WTC11 (cell line): ENCODE measurements around the gene BET1L. TPM values are rescaled to one million over a fixed set of nuclear protein-coding genes. Genes with fewer than 3 reads are reported as not detected.

Experiments used
- ATAC-seq: fragments of 200-7000 bp; cut with Tn5 transposase; 2 replicates; pipeline ENCODE4 v1.10.0; 2021; ENCODE audit warnings: mild to moderate bottlenecking, moderate library complexity
- CTCF ChIA-PET: fragments of 300-600 bp; sonication (Branson Sonifier 250); formaldehyde crosslinking; loops from one replicate; lab custom pipeline; 2021; ENCODE audit warnings: antibody characterized with exemption; lab: Charles Lee
- POLR2A ChIA-PET: fragments of 350-600 bp; sonication (Branson Sonifier 250); formaldehyde crosslinking; loops from one replicate; lab custom pipeline; 2021; ENCODE audit warnings: antibody characterized with exemption; lab: Charles Lee
- DNase-seq: peaks from one replicate; pipeline ENCODE4 v3.0.0; 2021; ENCODE audit warnings: low spot score
- H3K27ac Mint-ChIP-seq: 2 replicates; pipeline ENCODE4 v1.8.0; 2021; ENCODE audit warnings: mixed read lengths
- H3K27me3 Mint-ChIP-seq: 2 replicates; pipeline ENCODE4 v1.8.0; 2021; ENCODE audit warnings: low read depth, mild to moderate bottlenecking, moderate library complexity, mixed read lengths
- H3K36me3 Mint-ChIP-seq: 2 replicates; pipeline ENCODE4 v1.8.0; 2021; ENCODE audit warnings: mixed read lengths
- H3K4me1 Mint-ChIP-seq: 2 replicates; pipeline ENCODE4 v1.8.0; 2022; ENCODE audit warnings: mixed read lengths
- H3K4me3 Mint-ChIP-seq: 2 replicates; pipeline ENCODE4 v1.8.0; 2021; ENCODE audit warnings: mild to moderate bottlenecking, moderate library complexity, mixed read lengths
- H3K9me3 Mint-ChIP-seq: 2 replicates; pipeline ENCODE4 v1.8.0; 2021; ENCODE audit warnings: mixed read lengths
- AFF4 ChIP-seq: sonication (generic); formaldehyde crosslinking; IDR thresholded peaks from 2 replicates; pipeline ENCODE4 v1.8.1; 2023; ENCODE audit warnings: mild to moderate bottlenecking, missing genetic modification reagents, borderline replicate concordance
- ATF6 ChIP-seq: sonication (generic); formaldehyde crosslinking; IDR thresholded peaks from 2 replicates; pipeline ENCODE4 v1.8.1; 2023; ENCODE audit warnings: mild to moderate bottlenecking, missing genetic modification reagents
- CBFB ChIP-seq: sonication (generic); formaldehyde crosslinking; IDR thresholded peaks from 2 replicates; pipeline ENCODE4 v1.8.1; 2022; ENCODE audit warnings: mild to moderate bottlenecking, low read depth, missing genetic modification reagents
- CTCF ChIP-seq: fragments of 200-600 bp; IDR thresholded peaks from 2 replicates; pipeline ENCODE4 v1.8.0; 2022; ENCODE audit warnings: antibody characterized with exemption
- MYBL2 ChIP-seq: sonication (generic); formaldehyde crosslinking; IDR thresholded peaks from 2 replicates; pipeline ENCODE4 v1.8.1; 2023; ENCODE audit warnings: mild to moderate bottlenecking, moderate library complexity, missing genetic modification reagents
- ZNF396 ChIP-seq: fragments of 250-450 bp; sonication (Bioruptor Pico); IDR thresholded peaks from 2 replicates; pipeline ENCODE4 v1.8.0; 2021; ENCODE audit warnings: mild to moderate bottlenecking, moderate library complexity, borderline replicate concordance
- ZNF532 ChIP-seq: fragments of 250-450 bp; sonication (Bioruptor Pico); IDR thresholded peaks from 2 replicates; pipeline ENCODE4 v1.9.0; 2021; ENCODE audit warnings: mild to moderate bottlenecking, borderline replicate concordance
- total RNA-seq: library from RNA; stranded (reverse); gene quantifications from 3 replicates; pipeline ENCODE4 v1.2.3, GENCODE V29; 2021
- TF ChIP-seq, protein P1 (sequence below): sonication (generic); formaldehyde crosslinking; conservative IDR thresholded peaks from 2 replicates; pipeline ENCODE4 v1.8.1; 2023; ENCODE audit warnings: mild to moderate bottlenecking, low read depth, missing genetic modification reagents, moderate library complexity
- TF ChIP-seq, protein P2 (sequence below): sonication (generic); formaldehyde crosslinking; IDR thresholded peaks from 2 replicates; pipeline ENCODE4 v1.8.1; 2022; ENCODE audit warnings: mild to moderate bottlenecking, missing genetic modification reagents, moderate library complexity, borderline replicate concordance

Gene BET1L
- total RNA-seq, 1 experiment from 2014 or later: 51.4 TPM

- Mint-ChIP-seq H3K9me3 (no peaks in the 10 kb centered on the region), H3K27ac (no peak overlapping the region), H3K4me1 (no peaks in the 10 kb centered on the region), H3K4me3 (no peak overlapping the region), H3K36me3 (no peaks in the 10 kb centered on the region; the same call in 1 of the 2 replicates), H3K27me3 (peaks cover 2% of the 10 kb centered on the region; the same call in 1 of the 2 replicates)
- DNase-seq: no peak
- ChIA-PET POLR2A (no interaction called here), CTCF (no interaction called here)
- TF ChIP-seq ATF6 (CRISPR knock-in tag) (no peak), AFF4 (CRISPR knock-in tag) (no peak), CBFB (CRISPR knock-in tag) (no peak), ZNF396 (CRISPR knock-in tag) (no peak), ZNF532 (CRISPR knock-in tag) (no peak), MYBL2 (CRISPR knock-in tag) (no peak), CTCF (no peak)
- TF ChIP-seq, protein P1, sequence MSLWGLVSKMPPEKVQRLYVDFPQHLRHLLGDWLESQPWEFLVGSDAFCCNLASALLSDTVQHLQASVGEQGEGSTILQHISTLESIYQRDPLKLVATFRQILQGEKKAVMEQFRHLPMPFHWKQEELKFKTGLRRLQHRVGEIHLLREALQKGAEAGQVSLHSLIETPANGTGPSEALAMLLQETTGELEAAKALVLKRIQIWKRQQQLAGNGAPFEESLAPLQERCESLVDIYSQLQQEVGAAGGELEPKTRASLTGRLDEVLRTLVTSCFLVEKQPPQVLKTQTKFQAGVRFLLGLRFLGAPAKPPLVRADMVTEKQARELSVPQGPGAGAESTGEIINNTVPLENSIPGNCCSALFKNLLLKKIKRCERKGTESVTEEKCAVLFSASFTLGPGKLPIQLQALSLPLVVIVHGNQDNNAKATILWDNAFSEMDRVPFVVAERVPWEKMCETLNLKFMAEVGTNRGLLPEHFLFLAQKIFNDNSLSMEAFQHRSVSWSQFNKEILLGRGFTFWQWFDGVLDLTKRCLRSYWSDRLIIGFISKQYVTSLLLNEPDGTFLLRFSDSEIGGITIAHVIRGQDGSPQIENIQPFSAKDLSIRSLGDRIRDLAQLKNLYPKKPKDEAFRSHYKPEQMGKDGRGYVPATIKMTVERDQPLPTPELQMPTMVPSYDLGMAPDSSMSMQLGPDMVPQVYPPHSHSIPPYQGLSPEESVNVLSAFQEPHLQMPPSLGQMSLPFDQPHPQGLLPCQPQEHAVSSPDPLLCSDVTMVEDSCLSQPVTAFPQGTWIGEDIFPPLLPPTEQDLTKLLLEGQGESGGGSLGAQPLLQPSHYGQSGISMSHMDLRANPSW: no peak
- TF ChIP-seq, protein P2, sequence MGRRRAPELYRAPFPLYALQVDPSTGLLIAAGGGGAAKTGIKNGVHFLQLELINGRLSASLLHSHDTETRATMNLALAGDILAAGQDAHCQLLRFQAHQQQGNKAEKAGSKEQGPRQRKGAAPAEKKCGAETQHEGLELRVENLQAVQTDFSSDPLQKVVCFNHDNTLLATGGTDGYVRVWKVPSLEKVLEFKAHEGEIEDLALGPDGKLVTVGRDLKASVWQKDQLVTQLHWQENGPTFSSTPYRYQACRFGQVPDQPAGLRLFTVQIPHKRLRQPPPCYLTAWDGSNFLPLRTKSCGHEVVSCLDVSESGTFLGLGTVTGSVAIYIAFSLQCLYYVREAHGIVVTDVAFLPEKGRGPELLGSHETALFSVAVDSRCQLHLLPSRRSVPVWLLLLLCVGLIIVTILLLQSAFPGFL (CRISPR knock-in tag): no peak
- no peak for ATAC-seq
Measured at GRCh38 chr11:198236-198806, 8.9 kb downstream of the BET1L start.
